Osteoblast (primary cell): ENCODE data around the gene TIE1. TPM values are rescaled to one million over a fixed set of nuclear protein-coding genes. Genes with fewer than 3 reads are reported as not detected.

Experiments used
- DNase-seq: peaks from one replicate; pipeline ENCODE4 v3.0.0; 2011; ENCODE audit warnings: low spot score, mixed read lengths; ENCODE audit not compliant: insufficient read length; ENCODE audit errors: missing footprints
- H2AFZ ChIP-seq: 2 replicates; pipeline ENCODE4 v1.6.0; 2011; ENCODE audit warnings: mild to moderate bottlenecking, low read length
- H3K27ac ChIP-seq: 2 replicates; pipeline ENCODE4 v1.5.1; 2011; ENCODE audit warnings: mild to moderate bottlenecking, low read depth, low read length, moderate library complexity
- H3K27me3 ChIP-seq: 2 replicates; pipeline ENCODE4 v1.6.0; 2012; ENCODE audit warnings: mild to moderate bottlenecking, control low read depth, inconsistent platforms, low read length, moderate library complexity; ENCODE audit not compliant: insufficient read depth
- H3K36me3 ChIP-seq: 2 replicates; pipeline ENCODE4 v1.5.1; 2011; ENCODE audit warnings: mild to moderate bottlenecking, low read length, control low read depth, moderate library complexity; ENCODE audit not compliant: insufficient read depth
- H3K4me1 ChIP-seq: 2 replicates; pipeline ENCODE4 v1.5.1; 2011; ENCODE audit warnings: mild to moderate bottlenecking, low read length, control low read depth, moderate library complexity; ENCODE audit not compliant: insufficient read depth
- H3K4me2 ChIP-seq: 2 replicates; pipeline ENCODE4 v1.6.0; 2011; ENCODE audit warnings: mild to moderate bottlenecking, low read length; ENCODE audit not compliant: insufficient read depth
- H3K4me3 ChIP-seq: fragments of 200-600 bp; sonication (generic); 3 replicates; pipeline ENCODE4 v1.5.1; 2012; ENCODE audit warnings: mild to moderate bottlenecking, low read length, inconsistent platforms; ENCODE audit not compliant: insufficient read depth
- H3K79me2 ChIP-seq: 2 replicates; pipeline ENCODE4 v1.6.0; 2012; ENCODE audit warnings: mild to moderate bottlenecking, low read length, control low read depth, inconsistent platforms; ENCODE audit not compliant: insufficient read depth
- H3K9me3 ChIP-seq: 2 replicates; pipeline ENCODE4 v1.5.1; 2011; ENCODE audit warnings: low read depth, low read length, control low read depth
- H4K20me1 ChIP-seq: 2 replicates; pipeline ENCODE4 v1.6.0; 2012; ENCODE audit warnings: mild to moderate bottlenecking, low read length, control low read depth; ENCODE audit not compliant: insufficient read depth
- total RNA-seq: library from RNA; depleted of rRNA; stranded (reverse); fragments of >200 nt; gene quantifications from 2 replicates; pipeline ENCODE4 v1.2.3, GENCODE V29; 2012
- TF ChIP-seq, protein P1 (sequence below): IDR thresholded peaks from 2 replicates; pipeline ENCODE4 v1.5.1; 2011; ENCODE audit warnings: mild to moderate bottlenecking, low read depth, low read length, moderate library complexity; ENCODE audit errors: extremely low read depth

TIE1 gene
- total RNA-seq, 1 donor = not detected

DNA sequence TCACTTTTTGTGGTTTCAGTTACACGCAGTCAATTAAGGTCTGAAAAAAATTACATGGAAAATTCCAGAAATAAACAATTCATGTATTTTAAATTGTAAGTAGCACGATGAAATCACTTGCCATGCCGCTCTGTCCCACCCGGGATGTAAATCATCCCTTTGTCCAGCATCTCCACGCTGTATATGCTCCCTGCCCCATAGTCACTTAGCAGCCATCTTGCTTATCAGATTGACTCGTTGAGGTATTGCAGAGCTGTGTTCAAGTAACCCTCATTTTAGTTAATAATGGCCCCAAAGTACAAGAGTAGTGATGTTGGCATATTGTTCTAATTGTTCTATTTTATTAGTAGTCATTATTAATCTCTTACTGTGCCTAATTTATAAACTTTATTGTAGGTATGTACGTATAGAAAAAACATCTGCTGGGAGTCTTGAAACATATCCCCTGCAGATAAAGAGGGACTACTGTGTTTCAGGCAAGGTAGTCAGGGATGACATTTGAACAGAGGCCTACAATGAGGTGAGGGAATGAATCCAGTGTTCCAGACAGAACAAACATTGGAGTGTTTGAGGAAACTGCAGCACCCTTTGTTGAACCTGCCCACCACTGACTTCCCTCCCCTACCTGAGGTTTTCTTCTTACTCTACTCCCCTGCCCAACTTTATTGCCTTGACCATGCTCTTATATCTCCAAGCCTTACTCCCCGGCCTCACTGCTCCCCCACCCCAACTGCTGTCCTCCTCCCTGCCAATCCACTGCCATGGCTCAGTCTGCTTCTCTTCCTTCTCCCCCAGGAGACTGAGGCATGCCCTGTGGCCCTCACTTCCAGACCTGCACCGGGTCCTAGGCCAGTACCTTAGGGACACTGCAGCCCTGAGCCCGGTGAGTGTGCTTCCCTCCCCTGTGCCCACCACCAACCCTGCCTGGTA, 50.9 kb downstream of the TIE1 start:
- H2AFZ ChIP-seq = no peak overlapping the region
- DNase-seq = peak; percentile 69
- H3K79me2 ChIP-seq = no peaks in the 10 kb centered on the region
- H4K20me1 ChIP-seq = no peaks in the 10 kb centered on the region
- no peak overlapping the region for H3K27ac ChIP-seq
- TF ChIP-seq, protein P1, sequence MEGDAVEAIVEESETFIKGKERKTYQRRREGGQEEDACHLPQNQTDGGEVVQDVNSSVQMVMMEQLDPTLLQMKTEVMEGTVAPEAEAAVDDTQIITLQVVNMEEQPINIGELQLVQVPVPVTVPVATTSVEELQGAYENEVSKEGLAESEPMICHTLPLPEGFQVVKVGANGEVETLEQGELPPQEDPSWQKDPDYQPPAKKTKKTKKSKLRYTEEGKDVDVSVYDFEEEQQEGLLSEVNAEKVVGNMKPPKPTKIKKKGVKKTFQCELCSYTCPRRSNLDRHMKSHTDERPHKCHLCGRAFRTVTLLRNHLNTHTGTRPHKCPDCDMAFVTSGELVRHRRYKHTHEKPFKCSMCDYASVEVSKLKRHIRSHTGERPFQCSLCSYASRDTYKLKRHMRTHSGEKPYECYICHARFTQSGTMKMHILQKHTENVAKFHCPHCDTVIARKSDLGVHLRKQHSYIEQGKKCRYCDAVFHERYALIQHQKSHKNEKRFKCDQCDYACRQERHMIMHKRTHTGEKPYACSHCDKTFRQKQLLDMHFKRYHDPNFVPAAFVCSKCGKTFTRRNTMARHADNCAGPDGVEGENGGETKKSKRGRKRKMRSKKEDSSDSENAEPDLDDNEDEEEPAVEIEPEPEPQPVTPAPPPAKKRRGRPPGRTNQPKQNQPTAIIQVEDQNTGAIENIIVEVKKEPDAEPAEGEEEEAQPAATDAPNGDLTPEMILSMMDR = no peak
- H3K36me3 ChIP-seq = no peaks in the 10 kb centered on the region
- H3K4me1 ChIP-seq = peaks cover 26% of the 10 kb centered on the region
- H3K4me2 ChIP-seq = no peak overlapping the region
- H3K27me3 ChIP-seq = peaks cover 18% of the 10 kb centered on the region
- H3K4me3 ChIP-seq = no peak overlapping the region
- no peaks in the 10 kb centered on the region for H3K9me3 ChIP-seq

GRCh38 chr1:43352351-43352705, 51.5 kb downstream of the TIE1 start:
- no peak overlapping the region for H3K4me3 ChIP-seq
- H2AFZ ChIP-seq = no peak overlapping the region
- TF ChIP-seq, protein P1 = no peak
- no peaks in the 10 kb centered on the region for H3K79me2 ChIP-seq
- H3K27ac ChIP-seq = no peak overlapping the region
- no peaks in the 10 kb centered on the region for H3K36me3 ChIP-seq
- no peaks in the 10 kb centered on the region for H4K20me1 ChIP-seq
- DNase-seq = peak; percentile 52
- no peak overlapping the region for H3K4me2 ChIP-seq
- peaks cover 26% of the 10 kb centered on the region for H3K4me1 ChIP-seq
- no peaks in the 10 kb centered on the region for H3K9me3 ChIP-seq
- peaks cover 14% of the 10 kb centered on the region for H3K27me3 ChIP-seq

GRCh38 chr1:43352881-43353280, 52.1 kb downstream of the TIE1 start:
- H3K79me2 ChIP-seq = no peaks in the 10 kb centered on the region
- H3K4me2 ChIP-seq = no peak overlapping the region
- H4K20me1 ChIP-seq = no peaks in the 10 kb centered on the region
- H3K36me3 ChIP-seq = no peaks in the 10 kb centered on the region
- TF ChIP-seq, protein P1 = no peak
- H3K27me3 ChIP-seq = peaks cover 8% of the 10 kb centered on the region
- no peak overlapping the region for H3K27ac ChIP-seq
- no peak overlapping the region for H2AFZ ChIP-seq
- DNase-seq = peak; percentile 62
- no peaks in the 10 kb centered on the region for H3K9me3 ChIP-seq
- H3K4me1 ChIP-seq = peaks cover 26% of the 10 kb centered on the region
- H3K4me3 ChIP-seq = no peak overlapping the region

- TF ChIP-seq, protein P1 = no peak
- no peaks in the 10 kb centered on the region for H3K9me3 ChIP-seq
- H3K36me3 ChIP-seq = no peaks in the 10 kb centered on the region
- no peak overlapping the region for H3K27ac ChIP-seq
- peaks cover 6% of the 10 kb centered on the region for H3K79me2 ChIP-seq
- H3K4me2 ChIP-seq = no peak overlapping the region
- no peak overlapping the region for H3K4me3 ChIP-seq
- peaks cover 31% of the 10 kb centered on the region for H3K4me1 ChIP-seq
- DNase-seq = peak; percentile 61
- H2AFZ ChIP-seq = no peak overlapping the region
- no peaks in the 10 kb centered on the region for H3K27me3 ChIP-seq
- no peaks in the 10 kb centered on the region for H4K20me1 ChIP-seq
These were observed 53.7 kb downstream of the TIE1 start for GRCh38 chr1:43354471-43354870.
